Epithelial cell of esophagus (primary cell): ENCODE data around the gene CEP19.
A peak's percentile ranks its signal among the peaks of the same experiment; 100 is the strongest.

Source experiments
- DNase-seq: peaks from one replicate; pipeline ENCODE4 v3.0.0; 2010; ENCODE audit warnings: low read depth
- H3K4me3 ChIP-seq: 2 replicates; pipeline ENCODE4 v1.5.1; 2011; ENCODE audit warnings: mild to moderate bottlenecking, low read length, control low read depth
- CTCF ChIP-seq: IDR thresholded peaks from 2 replicates; pipeline ENCODE4 v1.5.1; 2011; ENCODE audit warnings: low read depth, mild to moderate bottlenecking, low read length, control low read depth, inconsistent platforms; ENCODE audit not compliant: insufficient read depth; ENCODE audit errors: missing control alignments

The CEP19 gene

GRCh38 chr3:196673632-196674031 is 38.4 kb downstream of the CEP19 start:
- no peak overlapping the region for H3K4me3 ChIP-seq
- no peak for TF ChIP-seq CTCF
- no peak for DNase-seq

- TF ChIP-seq CTCF = no peak
- H3K4me3 ChIP-seq = no peak overlapping the region
- DNase-seq = no peak
Observed at GRCh38 chr3:196670339-196670738, 41.7 kb downstream of the CEP19 start.

GRCh38 chr3:196667056-196667825 is 44.8 kb downstream of the CEP19 start:
- TF ChIP-seq CTCF = no peak
- no peak overlapping the region for H3K4me3 ChIP-seq
- no peak for DNase-seq

GRCh38 chr3:196666001-196666867 is 45.8 kb downstream of the CEP19 start:
- no peak overlapping the region for H3K4me3 ChIP-seq
- no peak for TF ChIP-seq CTCF
- DNase-seq = peak; percentile 91

GRCh38 chr3:196662711-196663571 is 49.1 kb downstream of the CEP19 start:
- DNase-seq = no peak
- H3K4me3 ChIP-seq = no peak overlapping the region
- TF ChIP-seq CTCF = no peak

GRCh38 chr3:196662033-196662432 is 50.0 kb downstream of the CEP19 start:
- DNase-seq = no peak
- TF ChIP-seq CTCF = no peak
- no peak overlapping the region for H3K4me3 ChIP-seq
